Measurements from ENCODE around the gene PFN3. TPM values are rescaled to one million over a fixed set of nuclear protein-coding genes. Genes with fewer than 3 reads are reported as not detected.

The PFN3 gene
- polyA plus RNA-seq, 1 donor (not counting 4 experiments of a cell fraction or from before 2014, with no cell fraction given): not detected

- Histone ChIP-seq H3K9me3 (ENCODE audit: control insufficient read depth, low read depth, low read length) (no peaks in the 10 kb centered on the region), H3K4me3 (ENCODE audit: control insufficient read depth in 2 of 3, extremely low read depth in 1 of 3, insufficient read depth in 2 of 3, low read depth in 1 of 3, low read length in 3 of 3) (no peak overlapping the region), H3K4me2 (ENCODE audit: control insufficient read depth, extremely low read depth, insufficient read depth, low read depth, low read length) (no peak overlapping the region), H2AFZ (ENCODE audit: control insufficient read depth, low read length) (no peak overlapping the region), H4K20me1 (ENCODE audit: control insufficient read depth, extremely low read depth, insufficient read depth, low read length) (no peaks in the 10 kb centered on the region), H3K9me1 (ENCODE audit: control insufficient read depth, extremely low read depth, insufficient read depth, low read length) (no peaks in the 10 kb centered on the region), H3K9ac (ENCODE audit: control insufficient read depth, extremely low read depth, insufficient read depth, low read length) (no peak overlapping the region), H3K36me3 (ENCODE audit: control insufficient read depth in 2 of 2, extremely low read depth in 1 of 2, insufficient read depth in 2 of 2, low read length in 2 of 2) (peaks cover 5 to 18% of the 10 kb centered on the region in 2 experiments), H3K79me2 (ENCODE audit: control insufficient read depth, insufficient read depth, low read length) (no peaks in the 10 kb centered on the region), H3K27me3 (ENCODE audit: control insufficient read depth, extremely low read depth, insufficient read depth, low read length) (no peaks in the 10 kb centered on the region), H3K4me1 (ENCODE audit: control insufficient read depth, extremely low read depth, insufficient read depth, low read length) (peaks cover 35% of the 10 kb centered on the region), H3K27ac (ENCODE audit: control insufficient read depth, insufficient read depth, low read length) (no peak overlapping the region)
- FAIRE-seq: no peak
- no peak for DNase-seq (ENCODE audit: low read depth, low spot score)
- TF ChIP-seq CTCF (optimal IDR thresholded peaks at IDR 0.05 in 1 of 3, IDR thresholded peaks at IDR 0.05 in 1 of 3, conservative IDR thresholded peaks at IDR 0.05 in 1 of 3; ENCODE audit: extremely low read depth in 1 of 3, insufficient read depth in 2 of 3, low read length in 3 of 3) (no peak), EZH2 (IDR thresholded peaks at IDR 0.05; ENCODE audit: low read length) (no peak)
- dilution Hi-C loops (cut with MboI; ENCODE audit: extremely low pct_ligation_motif_present, low sequenced_read_pairs): no loop called here
These were observed 39.9 kb upstream of the PFN3 start for GRCh38 chr5:177440211-177440989.

GRCh38 chr5:177439518-177440053 lies 39.1 kb upstream of the PFN3 start:
- no peaks in the 10 kb centered on the region for H3K9me1 ChIP-seq (ENCODE audit: control insufficient read depth, extremely low read depth, insufficient read depth, low read length)
- no peak overlapping the region for H3K9ac ChIP-seq (ENCODE audit: control insufficient read depth, extremely low read depth, insufficient read depth, low read length)
- H3K4me2 ChIP-seq (ENCODE audit: control insufficient read depth, extremely low read depth, insufficient read depth, low read depth, low read length): no peak overlapping the region
- no peak for FAIRE-seq
- H3K27me3 ChIP-seq (ENCODE audit: control insufficient read depth, extremely low read depth, insufficient read depth, low read length): no peaks in the 10 kb centered on the region
- H3K27ac ChIP-seq (ENCODE audit: control insufficient read depth, insufficient read depth, low read length): no peak overlapping the region
- peaks cover 7 to 26% of the 10 kb centered on the region in 2 experiments for H3K36me3 ChIP-seq (ENCODE audit: control insufficient read depth in 2 of 2, extremely low read depth in 1 of 2, insufficient read depth in 2 of 2, low read length in 2 of 2)
- DNase-seq (ENCODE audit: low read depth, low spot score): no peak
- H3K9me3 ChIP-seq (ENCODE audit: control insufficient read depth, low read depth, low read length): no peaks in the 10 kb centered on the region
- no peak for TF ChIP-seq EZH2 (IDR thresholded peaks at IDR 0.05; ENCODE audit: low read length)
- no peak for TF ChIP-seq CTCF (optimal IDR thresholded peaks at IDR 0.05 in 1 of 3, IDR thresholded peaks at IDR 0.05 in 1 of 3, conservative IDR thresholded peaks at IDR 0.05 in 1 of 3; ENCODE audit: extremely low read depth in 1 of 3, insufficient read depth in 2 of 3, low read length in 3 of 3)
- no peaks in the 10 kb centered on the region for H4K20me1 ChIP-seq (ENCODE audit: control insufficient read depth, extremely low read depth, insufficient read depth, low read length)
- no peak overlapping the region for H3K4me3 ChIP-seq (ENCODE audit: control insufficient read depth in 2 of 3, extremely low read depth in 1 of 3, insufficient read depth in 2 of 3, low read depth in 1 of 3, low read length in 3 of 3)
- dilution Hi-C loops (cut with MboI; ENCODE audit: extremely low pct_ligation_motif_present, low sequenced_read_pairs): no loop called here
- H3K79me2 ChIP-seq (ENCODE audit: control insufficient read depth, insufficient read depth, low read length): no peaks in the 10 kb centered on the region
- H2AFZ ChIP-seq (ENCODE audit: control insufficient read depth, low read length): no peak overlapping the region
- H3K4me1 ChIP-seq (ENCODE audit: control insufficient read depth, extremely low read depth, insufficient read depth, low read length): peaks cover 30% of the 10 kb centered on the region

Measured in keratinocyte (primary cell).